Astrocyte (in vitro differentiated cells and primary cell): ENCODE data around the gene CACNA1C. TPM values are rescaled to one million over a fixed set of nuclear protein-coding genes. Genes with fewer than 3 reads are reported as not detected.

Source experiments
- DNase-seq: peaks from one replicate; pipeline ENCODE4 v3.0.0-alpha.2; 2010; ENCODE audit warnings: low read depth
- FAIRE-seq: peaks from 2 replicates; lab custom pipeline; 2011; peaks lifted over from hg19 to GRCh38; lab: Jason Lieb, UNC
- H2AFZ ChIP-seq: 2 replicates; pipeline ENCODE4 v1.6.0; 2012; ENCODE audit warnings: low read depth, low read length, inconsistent platforms
- H3K27ac ChIP-seq: 2 replicates; pipeline ENCODE4 v1.5.1; 2011; ENCODE audit warnings: low read depth, low read length, inconsistent platforms
- H3K27me3 ChIP-seq: 2 replicates; pipeline ENCODE4 v1.6.0; 2011; ENCODE audit warnings: low read length, inconsistent platforms; ENCODE audit not compliant: insufficient read depth
- H3K36me3 ChIP-seq: 2 replicates; pipeline ENCODE4 v1.5.1; 2011; ENCODE audit warnings: low read length, inconsistent platforms; ENCODE audit not compliant: insufficient read depth
- H3K4me1 ChIP-seq: 2 replicates; pipeline ENCODE4 v1.5.1; 2011; ENCODE audit warnings: low read length, inconsistent platforms; ENCODE audit not compliant: insufficient read depth
- H3K4me2 ChIP-seq: 2 replicates; pipeline ENCODE4 v1.6.0; 2012; ENCODE audit warnings: low read length, inconsistent platforms
- H3K4me3 ChIP-seq: 2 replicates; pipeline ENCODE4 v1.5.1; 2011; ENCODE audit warnings: low read depth, mild to moderate bottlenecking, low read length, inconsistent platforms; ENCODE audit not compliant: insufficient read depth
- H3K79me2 ChIP-seq: 2 replicates; pipeline ENCODE4 v1.6.0; 2012; ENCODE audit warnings: mild to moderate bottlenecking, low read length, inconsistent platforms; ENCODE audit not compliant: insufficient read depth
- H3K9ac ChIP-seq: 2 replicates; pipeline ENCODE4 v1.6.0; 2012; ENCODE audit warnings: mild to moderate bottlenecking, low read length, inconsistent platforms
- H3K9me3 ChIP-seq: 2 replicates; pipeline ENCODE4 v1.5.1; 2012; ENCODE audit warnings: low read depth, mild to moderate bottlenecking, low read length, inconsistent platforms; ENCODE audit not compliant: insufficient read depth
- H4K20me1 ChIP-seq: 2 replicates; pipeline ENCODE4 v1.6.0; 2012; ENCODE audit warnings: low read length, inconsistent platforms; ENCODE audit not compliant: insufficient read depth
- H3K27ac Mint-ChIP-seq: one replicate; pipeline ENCODE4 v1.8.0; 2021; ENCODE audit warnings: mild to moderate bottlenecking, mixed read lengths; ENCODE audit not compliant: unreplicated experiment
- H3K27me3 Mint-ChIP-seq: one replicate; pipeline ENCODE4 v1.8.0; 2021; ENCODE audit warnings: low read depth, mixed read lengths; ENCODE audit not compliant: unreplicated experiment
- H3K36me3 Mint-ChIP-seq: one replicate; pipeline ENCODE4 v1.8.0; 2021; ENCODE audit warnings: low read depth, mixed read lengths; ENCODE audit not compliant: unreplicated experiment
- H3K4me1 Mint-ChIP-seq: one replicate; pipeline ENCODE4 v1.8.0; 2021; ENCODE audit warnings: low read depth, mixed read lengths; ENCODE audit not compliant: unreplicated experiment
- H3K4me3 Mint-ChIP-seq: one replicate; pipeline ENCODE4 v1.8.0; 2021; ENCODE audit warnings: mild to moderate bottlenecking, moderate library complexity, mixed read lengths; ENCODE audit not compliant: unreplicated experiment
- H3K9me3 Mint-ChIP-seq: one replicate; pipeline ENCODE4 v1.8.0; 2021; ENCODE audit warnings: mild to moderate bottlenecking, mixed read lengths; ENCODE audit not compliant: unreplicated experiment
- EZH2 ChIP-seq: IDR thresholded peaks from 2 replicates; pipeline ENCODE4 v1.6.1; 2012; ENCODE audit warnings: mild to moderate bottlenecking, low read length, inconsistent platforms; ENCODE audit not compliant: insufficient read depth
- total RNA-seq: library from RNA; stranded (reverse); gene quantifications from 2 replicates; pipeline ENCODE4 v1.2.1, GENCODE V29; 2021
- TF ChIP-seq, protein P1 (sequence below): IDR thresholded peaks from 2 replicates; pipeline ENCODE4 v1.5.1; 2011; ENCODE audit warnings: low read depth, mild to moderate bottlenecking, inconsistent platforms, low read length, moderate library complexity; ENCODE audit not compliant: insufficient read depth

Gene CACNA1C
- total RNA-seq, 1 donor from 2014 or later: 2.1 TPM

DNA sequence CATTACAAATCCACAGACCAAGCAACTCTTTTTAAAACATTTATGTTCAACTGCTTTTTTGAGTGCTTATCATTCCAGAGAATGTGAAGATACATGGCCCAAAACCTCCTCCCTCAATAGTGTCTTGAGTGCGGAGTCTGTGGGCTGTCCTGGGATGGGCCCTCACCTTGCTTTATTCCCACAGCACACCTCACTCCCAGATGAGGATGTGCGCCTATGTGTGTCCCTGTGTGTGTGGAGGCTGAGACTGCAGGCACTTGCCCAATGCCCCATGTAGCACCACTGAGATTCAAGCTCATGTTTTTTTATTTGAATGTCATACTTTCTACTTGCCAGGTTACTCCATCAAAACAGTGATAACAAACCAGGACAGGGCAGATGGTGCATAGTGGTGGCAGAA is 291.7 kb downstream of the CACNA1C start:
- Histone ChIP-seq H2AFZ (no peak overlapping the region), H3K9me3 (no peaks in the 10 kb centered on the region), H3K27me3 (no peaks in the 10 kb centered on the region), H3K4me2 (no peak overlapping the region), H3K9ac (no peak overlapping the region), H3K4me1 (peaks cover 9% of the 10 kb centered on the region), H3K4me3 (no peak overlapping the region), H3K36me3 (no peaks in the 10 kb centered on the region), H4K20me1 (no peaks in the 10 kb centered on the region), H3K27ac (no peak overlapping the region), H3K79me2 (no peaks in the 10 kb centered on the region)
- H3K4me3 Mint-ChIP-seq: no peak overlapping the region
- TF ChIP-seq, protein P1, sequence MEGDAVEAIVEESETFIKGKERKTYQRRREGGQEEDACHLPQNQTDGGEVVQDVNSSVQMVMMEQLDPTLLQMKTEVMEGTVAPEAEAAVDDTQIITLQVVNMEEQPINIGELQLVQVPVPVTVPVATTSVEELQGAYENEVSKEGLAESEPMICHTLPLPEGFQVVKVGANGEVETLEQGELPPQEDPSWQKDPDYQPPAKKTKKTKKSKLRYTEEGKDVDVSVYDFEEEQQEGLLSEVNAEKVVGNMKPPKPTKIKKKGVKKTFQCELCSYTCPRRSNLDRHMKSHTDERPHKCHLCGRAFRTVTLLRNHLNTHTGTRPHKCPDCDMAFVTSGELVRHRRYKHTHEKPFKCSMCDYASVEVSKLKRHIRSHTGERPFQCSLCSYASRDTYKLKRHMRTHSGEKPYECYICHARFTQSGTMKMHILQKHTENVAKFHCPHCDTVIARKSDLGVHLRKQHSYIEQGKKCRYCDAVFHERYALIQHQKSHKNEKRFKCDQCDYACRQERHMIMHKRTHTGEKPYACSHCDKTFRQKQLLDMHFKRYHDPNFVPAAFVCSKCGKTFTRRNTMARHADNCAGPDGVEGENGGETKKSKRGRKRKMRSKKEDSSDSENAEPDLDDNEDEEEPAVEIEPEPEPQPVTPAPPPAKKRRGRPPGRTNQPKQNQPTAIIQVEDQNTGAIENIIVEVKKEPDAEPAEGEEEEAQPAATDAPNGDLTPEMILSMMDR: no peak
- TF ChIP-seq EZH2: no peak
- H3K27ac Mint-ChIP-seq: peak overlapping the region; percentile 21
- H3K27me3 Mint-ChIP-seq: peaks cover 12% of the 10 kb centered on the region
- no peaks in the 10 kb centered on the region for H3K9me3 Mint-ChIP-seq
- H3K4me1 Mint-ChIP-seq: peaks cover 9% of the 10 kb centered on the region
- DNase-seq (no peak), FAIRE-seq (no peak)
- H3K36me3 Mint-ChIP-seq: peaks cover 4% of the 10 kb centered on the region

DNA sequence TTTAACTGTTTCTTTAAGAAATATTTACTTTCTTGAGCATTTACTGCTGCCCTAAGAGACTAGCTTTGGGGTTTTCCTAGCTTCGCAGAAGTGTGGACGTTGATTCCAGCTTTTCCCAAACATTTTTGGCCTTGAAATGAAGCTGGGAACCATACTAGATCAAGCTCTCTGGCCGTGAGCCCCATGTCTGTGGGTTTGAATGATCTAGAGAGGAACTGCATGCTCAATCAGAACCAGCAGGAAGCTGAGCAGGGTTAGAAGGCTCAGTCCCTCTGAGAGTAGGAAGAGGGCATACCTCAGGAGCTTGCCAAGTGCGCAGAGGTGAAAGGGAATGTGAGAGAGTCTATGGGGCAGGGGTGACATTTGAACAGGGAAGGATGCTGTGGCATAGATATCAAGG is 292.1 kb downstream of the CACNA1C start:
- H3K27me3 Mint-ChIP-seq: peaks cover 14% of the 10 kb centered on the region
- no peaks in the 10 kb centered on the region for H3K79me2 ChIP-seq
- H3K4me3 Mint-ChIP-seq: no peak overlapping the region
- DNase-seq (no peak), FAIRE-seq (no peak)
- H3K9ac ChIP-seq: no peak overlapping the region
- no peaks in the 10 kb centered on the region for H3K27me3 ChIP-seq
- no peak overlapping the region for H3K27ac ChIP-seq
- peaks cover 4% of the 10 kb centered on the region for H3K36me3 Mint-ChIP-seq
- no peaks in the 10 kb centered on the region for H3K9me3 ChIP-seq
- H3K4me1 Mint-ChIP-seq: peaks cover 9% of the 10 kb centered on the region
- no peak for TF ChIP-seq EZH2
- TF ChIP-seq, protein P1: no peak
- H2AFZ ChIP-seq: no peak overlapping the region
- H3K4me2 ChIP-seq: no peak overlapping the region
- no peaks in the 10 kb centered on the region for H3K9me3 Mint-ChIP-seq
- no peaks in the 10 kb centered on the region for H3K36me3 ChIP-seq
- H3K4me1 ChIP-seq: peaks cover 9% of the 10 kb centered on the region
- H3K27ac Mint-ChIP-seq: no peak overlapping the region
- no peak overlapping the region for H3K4me3 ChIP-seq
- no peaks in the 10 kb centered on the region for H4K20me1 ChIP-seq

DNA sequence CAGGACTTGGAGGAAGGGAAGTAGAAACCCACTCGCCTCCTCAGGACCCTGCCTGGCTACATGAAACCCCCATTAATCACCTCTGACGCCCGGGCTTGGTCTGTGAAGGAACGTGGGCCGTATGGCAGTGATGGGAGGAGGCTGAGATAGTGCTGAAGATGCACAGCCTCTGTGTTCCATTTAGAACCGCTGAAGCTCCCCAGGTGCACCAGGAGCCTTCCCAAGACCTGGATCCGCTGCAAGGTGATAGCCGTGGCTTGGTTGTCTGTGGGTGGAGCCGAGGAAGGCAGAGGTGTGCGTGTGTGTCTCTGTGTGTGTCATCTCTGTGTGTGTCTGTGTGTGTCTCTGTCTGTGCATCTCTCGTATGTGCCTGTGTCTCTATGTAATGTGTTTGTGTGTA is 293.1 kb downstream of the CACNA1C start:
- no peak overlapping the region for H2AFZ ChIP-seq
- no peak overlapping the region for H3K9ac ChIP-seq
- H3K4me2 ChIP-seq: no peak overlapping the region
- no peak for FAIRE-seq
- peaks cover 4% of the 10 kb centered on the region for H3K36me3 Mint-ChIP-seq
- H3K27me3 ChIP-seq: no peaks in the 10 kb centered on the region
- H3K4me3 ChIP-seq: no peak overlapping the region
- H3K27me3 Mint-ChIP-seq: peaks cover 20% of the 10 kb centered on the region
- H3K4me1 ChIP-seq: peaks cover 9% of the 10 kb centered on the region
- no peak overlapping the region for H3K4me3 Mint-ChIP-seq
- no peak overlapping the region for H3K27ac ChIP-seq
- no peak overlapping the region for H3K27ac Mint-ChIP-seq
- no peaks in the 10 kb centered on the region for H3K36me3 ChIP-seq
- H4K20me1 ChIP-seq: no peaks in the 10 kb centered on the region
- H3K9me3 ChIP-seq: no peaks in the 10 kb centered on the region
- H3K79me2 ChIP-seq: no peaks in the 10 kb centered on the region
- TF ChIP-seq, protein P1: no peak
- no peak for TF ChIP-seq EZH2
- H3K4me1 Mint-ChIP-seq: peaks cover 9% of the 10 kb centered on the region
- H3K9me3 Mint-ChIP-seq: no peaks in the 10 kb centered on the region
- DNase-seq: no peak
